H1 (cell line): ENCODE data around the gene KLHL29. TPM values are rescaled to one million over a fixed set of nuclear protein-coding genes. Genes with fewer than 3 reads are reported as not detected.

ENCODE experiments used
- BCL11A ChIP-seq, 2 experiments: IDR thresholded peaks; one replicate each; pipeline ENCODE4 v1.6.1; 2011; ENCODE audit warnings: low read depth in 2 of 2, low read length in 2 of 2, mild to moderate bottlenecking in 2 of 2
- BRCA1 ChIP-seq: IDR thresholded peaks from 2 replicates; pipeline ENCODE4 v1.6.1; 2012; ENCODE audit warnings: low read depth, low read length, improper control_type of control experiment
- CBX5 ChIP-seq: fragments of 300-800, 300-1000 bp; sonication (generic); IDR thresholded peaks from 2 replicates; pipeline ENCODE4 v1.7.1; 2016; ENCODE audit warnings: antibody characterized with exemption, low read length, low read depth
- EGR1 ChIP-seq: IDR thresholded peaks from 2 replicates; pipeline ENCODE4 v1.6.1; 2011; ENCODE audit warnings: low read depth, low read length, borderline replicate concordance
- JUND ChIP-seq: IDR thresholded peaks from 2 replicates; pipeline ENCODE4 v1.6.1; 2011; ENCODE audit warnings: mild to moderate bottlenecking, improper control_type of control experiment, low read length
- KDM1A ChIP-seq: fragments of 200-600, 300-600 bp; sonication (generic); IDR thresholded peaks from 2 replicates; pipeline ENCODE4 v1.7.1; 2016; ENCODE audit warnings: mild to moderate bottlenecking, low read length, borderline replicate concordance
- RNF2 ChIP-seq: fragments of 200-900, 300-1000 bp; sonication (generic); IDR thresholded peaks from 2 replicates; pipeline ENCODE4 v1.7.1; 2016; ENCODE audit warnings: borderline replicate concordance, low read depth, mild to moderate bottlenecking, antibody characterized with exemption, low read length; ENCODE audit not compliant: poor library complexity, severe bottlenecking; ENCODE audit errors: missing control alignments
- SRF ChIP-seq: IDR thresholded peaks from 2 replicates; pipeline ENCODE4 v1.6.1; 2011; ENCODE audit warnings: mild to moderate bottlenecking, low read depth, low read length, moderate library complexity
- YY1 ChIP-seq: IDR thresholded peaks from 2 replicates; pipeline ENCODE4 v1.6.1; 2011; ENCODE audit warnings: low read depth, mild to moderate bottlenecking, low read length
- polyA plus RNA-seq, 7 experiments: library from polyadenylated mRNA; depleted of rRNA in 3 of 7; stranded (reverse) in 5 of 7; unstranded in 2 of 7; fragments of >200 nt in 5 of 7; fragments of 200-250 nt in 2 of 7; gene quantifications; 1 replicate in 5 of 7; 2 replicates in 1 of 7; 4 replicates in 1 of 7; pipeline versions ENCODE4 v1.2.1 to v1.2.3, GENCODE V29; 2011 to 2013; ENCODE audit warnings: missing spikeins in 2 of 7, mixed read lengths in 2 of 7
- total RNA-seq: library from RNA; stranded (reverse); fragmentation: NEBNext Ultra II Directional; extraction: Animal tissue kit (Norgen Biotek cat#: 25700); gene quantifications from 2 replicates; pipeline ENCODE4 v1.2.1, GENCODE V29; 2021
- TF ChIP-seq, protein P1 (sequence below): fragments of 300-600 bp; sonication (generic); IDR thresholded peaks from 2 replicates; pipeline ENCODE4 v1.7.1; 2012; ENCODE audit warnings: low read length, moderate library complexity, mild to moderate bottlenecking, inconsistent platforms; ENCODE audit not compliant: insufficient replicate concordance
- TF ChIP-seq, protein P2 (sequence below): IDR thresholded peaks from 2 replicates; pipeline ENCODE4 v1.6.1; 2011; ENCODE audit warnings: low read length, improper control_type of control experiment

The KLHL29 gene
- total and polyA plus RNA-seq, 2 of the 8 experiments (the other 6 are each of a cell fraction or from before 2014, with no cell fraction given) = 1.1 to 4.7 TPM

DNA sequence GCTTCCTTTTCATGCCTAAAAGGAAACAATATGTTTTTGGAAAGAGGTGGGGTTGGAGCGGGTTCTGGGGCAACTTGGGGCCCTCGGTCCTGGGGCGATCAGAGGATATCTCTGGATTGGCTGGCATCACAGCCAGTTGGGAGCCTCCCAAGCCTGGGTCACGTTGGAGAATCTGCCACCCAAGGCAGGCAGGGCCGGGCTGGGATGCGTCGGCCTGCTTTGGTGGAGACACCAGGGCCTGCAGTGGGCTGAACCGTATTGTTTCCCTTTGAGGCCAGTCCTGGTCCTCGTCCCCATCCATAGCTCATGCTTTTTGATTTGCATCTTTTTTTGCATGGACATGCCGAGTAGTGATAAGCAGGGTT is 306.1 kb downstream of the KLHL29 start (continued):
- TF ChIP-seq, protein P1, sequence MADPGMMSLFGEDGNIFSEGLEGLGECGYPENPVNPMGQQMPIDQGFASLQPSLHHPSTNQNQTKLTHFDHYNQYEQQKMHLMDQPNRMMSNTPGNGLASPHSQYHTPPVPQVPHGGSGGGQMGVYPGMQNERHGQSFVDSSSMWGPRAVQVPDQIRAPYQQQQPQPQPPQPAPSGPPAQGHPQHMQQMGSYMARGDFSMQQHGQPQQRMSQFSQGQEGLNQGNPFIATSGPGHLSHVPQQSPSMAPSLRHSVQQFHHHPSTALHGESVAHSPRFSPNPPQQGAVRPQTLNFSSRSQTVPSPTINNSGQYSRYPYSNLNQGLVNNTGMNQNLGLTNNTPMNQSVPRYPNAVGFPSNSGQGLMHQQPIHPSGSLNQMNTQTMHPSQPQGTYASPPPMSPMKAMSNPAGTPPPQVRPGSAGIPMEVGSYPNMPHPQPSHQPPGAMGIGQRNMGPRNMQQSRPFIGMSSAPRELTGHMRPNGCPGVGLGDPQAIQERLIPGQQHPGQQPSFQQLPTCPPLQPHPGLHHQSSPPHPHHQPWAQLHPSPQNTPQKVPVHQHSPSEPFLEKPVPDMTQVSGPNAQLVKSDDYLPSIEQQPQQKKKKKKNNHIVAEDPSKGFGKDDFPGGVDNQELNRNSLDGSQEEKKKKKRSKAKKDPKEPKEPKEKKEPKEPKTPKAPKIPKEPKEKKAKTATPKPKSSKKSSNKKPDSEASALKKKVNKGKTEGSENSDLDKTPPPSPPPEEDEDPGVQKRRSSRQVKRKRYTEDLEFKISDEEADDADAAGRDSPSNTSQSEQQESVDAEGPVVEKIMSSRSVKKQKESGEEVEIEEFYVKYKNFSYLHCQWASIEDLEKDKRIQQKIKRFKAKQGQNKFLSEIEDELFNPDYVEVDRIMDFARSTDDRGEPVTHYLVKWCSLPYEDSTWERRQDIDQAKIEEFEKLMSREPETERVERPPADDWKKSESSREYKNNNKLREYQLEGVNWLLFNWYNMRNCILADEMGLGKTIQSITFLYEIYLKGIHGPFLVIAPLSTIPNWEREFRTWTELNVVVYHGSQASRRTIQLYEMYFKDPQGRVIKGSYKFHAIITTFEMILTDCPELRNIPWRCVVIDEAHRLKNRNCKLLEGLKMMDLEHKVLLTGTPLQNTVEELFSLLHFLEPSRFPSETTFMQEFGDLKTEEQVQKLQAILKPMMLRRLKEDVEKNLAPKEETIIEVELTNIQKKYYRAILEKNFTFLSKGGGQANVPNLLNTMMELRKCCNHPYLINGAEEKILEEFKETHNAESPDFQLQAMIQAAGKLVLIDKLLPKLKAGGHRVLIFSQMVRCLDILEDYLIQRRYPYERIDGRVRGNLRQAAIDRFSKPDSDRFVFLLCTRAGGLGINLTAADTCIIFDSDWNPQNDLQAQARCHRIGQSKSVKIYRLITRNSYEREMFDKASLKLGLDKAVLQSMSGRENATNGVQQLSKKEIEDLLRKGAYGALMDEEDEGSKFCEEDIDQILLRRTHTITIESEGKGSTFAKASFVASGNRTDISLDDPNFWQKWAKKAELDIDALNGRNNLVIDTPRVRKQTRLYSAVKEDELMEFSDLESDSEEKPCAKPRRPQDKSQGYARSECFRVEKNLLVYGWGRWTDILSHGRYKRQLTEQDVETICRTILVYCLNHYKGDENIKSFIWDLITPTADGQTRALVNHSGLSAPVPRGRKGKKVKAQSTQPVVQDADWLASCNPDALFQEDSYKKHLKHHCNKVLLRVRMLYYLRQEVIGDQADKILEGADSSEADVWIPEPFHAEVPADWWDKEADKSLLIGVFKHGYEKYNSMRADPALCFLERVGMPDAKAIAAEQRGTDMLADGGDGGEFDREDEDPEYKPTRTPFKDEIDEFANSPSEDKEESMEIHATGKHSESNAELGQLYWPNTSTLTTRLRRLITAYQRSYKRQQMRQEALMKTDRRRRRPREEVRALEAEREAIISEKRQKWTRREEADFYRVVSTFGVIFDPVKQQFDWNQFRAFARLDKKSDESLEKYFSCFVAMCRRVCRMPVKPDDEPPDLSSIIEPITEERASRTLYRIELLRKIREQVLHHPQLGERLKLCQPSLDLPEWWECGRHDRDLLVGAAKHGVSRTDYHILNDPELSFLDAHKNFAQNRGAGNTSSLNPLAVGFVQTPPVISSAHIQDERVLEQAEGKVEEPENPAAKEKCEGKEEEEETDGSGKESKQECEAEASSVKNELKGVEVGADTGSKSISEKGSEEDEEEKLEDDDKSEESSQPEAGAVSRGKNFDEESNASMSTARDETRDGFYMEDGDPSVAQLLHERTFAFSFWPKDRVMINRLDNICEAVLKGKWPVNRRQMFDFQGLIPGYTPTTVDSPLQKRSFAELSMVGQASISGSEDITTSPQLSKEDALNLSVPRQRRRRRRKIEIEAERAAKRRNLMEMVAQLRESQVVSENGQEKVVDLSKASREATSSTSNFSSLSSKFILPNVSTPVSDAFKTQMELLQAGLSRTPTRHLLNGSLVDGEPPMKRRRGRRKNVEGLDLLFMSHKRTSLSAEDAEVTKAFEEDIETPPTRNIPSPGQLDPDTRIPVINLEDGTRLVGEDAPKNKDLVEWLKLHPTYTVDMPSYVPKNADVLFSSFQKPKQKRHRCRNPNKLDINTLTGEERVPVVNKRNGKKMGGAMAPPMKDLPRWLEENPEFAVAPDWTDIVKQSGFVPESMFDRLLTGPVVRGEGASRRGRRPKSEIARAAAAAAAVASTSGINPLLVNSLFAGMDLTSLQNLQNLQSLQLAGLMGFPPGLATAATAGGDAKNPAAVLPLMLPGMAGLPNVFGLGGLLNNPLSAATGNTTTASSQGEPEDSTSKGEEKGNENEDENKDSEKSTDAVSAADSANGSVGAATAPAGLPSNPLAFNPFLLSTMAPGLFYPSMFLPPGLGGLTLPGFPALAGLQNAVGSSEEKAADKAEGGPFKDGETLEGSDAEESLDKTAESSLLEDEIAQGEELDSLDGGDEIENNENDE = no peak
- no peak for TF ChIP-seq JUND
- TF ChIP-seq BRCA1 = no peak
- TF ChIP-seq SRF = no peak
- no peak for TF ChIP-seq CBX5
- no peak for TF ChIP-seq RNF2
- TF ChIP-seq EGR1 = no peak
- TF ChIP-seq YY1 = no peak
- TF ChIP-seq KDM1A = no peak
- TF ChIP-seq, protein P2, sequence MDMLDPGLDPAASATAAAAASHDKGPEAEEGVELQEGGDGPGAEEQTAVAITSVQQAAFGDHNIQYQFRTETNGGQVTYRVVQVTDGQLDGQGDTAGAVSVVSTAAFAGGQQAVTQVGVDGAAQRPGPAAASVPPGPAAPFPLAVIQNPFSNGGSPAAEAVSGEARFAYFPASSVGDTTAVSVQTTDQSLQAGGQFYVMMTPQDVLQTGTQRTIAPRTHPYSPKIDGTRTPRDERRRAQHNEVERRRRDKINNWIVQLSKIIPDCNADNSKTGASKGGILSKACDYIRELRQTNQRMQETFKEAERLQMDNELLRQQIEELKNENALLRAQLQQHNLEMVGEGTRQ = no peak
- no peak for TF ChIP-seq BCL11A (IDR thresholded peaks at IDR 0.05; ENCODE audit: low read depth in 2 of 2, low read length in 2 of 2)
